ENCODE data around the gene MOCS2. TPM values are rescaled to one million over a fixed set of nuclear protein-coding genes. Genes with fewer than 3 reads are reported as not detected.
"Not testable (repeated sequence)": the region's sequence is repeated elsewhere in the genome, so short reads cannot be mapped to it uniquely, and the experiment has no call there.

Gene MOCS2
- total RNA-seq, 2 donors from 2014 or later, result 44.2 to 45.5 TPM

GRCh38 chr5:53116597-53116996, 7.0 kb upstream of the MOCS2 start:
- DNase-seq (ENCODE audit: low spot score) (no peak), ATAC-seq (ENCODE audit: insufficient number of reproducible peaks, low FRiP score, low read depth) (no peak)
- no peaks in the 10 kb centered on the region for H3K36me3 ChIP-seq
- H3K9me3 ChIP-seq, result no peaks in the 10 kb centered on the region
- H3K27me3 ChIP-seq (replicated peaks; ENCODE audit: insufficient read depth), result no peaks in the 10 kb centered on the region
- H3K4me1 ChIP-seq (ENCODE audit: control insufficient read depth in 1 of 2, low read depth in 2 of 2), result no peaks in the 10 kb centered on the region
- H3K4me3 ChIP-seq, result no peak overlapping the region
- no peak overlapping the region for H3K27ac ChIP-seq
- no peak for TF ChIP-seq CTCF (IDR thresholded peaks at IDR 0.05)

- no peaks in the 10 kb centered on the region for H3K9me3 ChIP-seq
- no peak for TF ChIP-seq CTCF (IDR thresholded peaks at IDR 0.05)
- no peaks in the 10 kb centered on the region for H3K36me3 ChIP-seq
- no peak overlapping the region for H3K4me3 ChIP-seq
- no peaks in the 10 kb centered on the region for H3K27me3 ChIP-seq (replicated peaks; ENCODE audit: insufficient read depth)
- ATAC-seq (ENCODE audit: insufficient number of reproducible peaks, low FRiP score, low read depth), result no peak
- H3K27ac ChIP-seq, result no peak overlapping the region
- peaks cover 5 to 7% of the 10 kb centered on the region in 2 donors for H3K4me1 ChIP-seq (ENCODE audit: control insufficient read depth in 1 of 2, low read depth in 2 of 2)
- no peak for DNase-seq (ENCODE audit: low spot score)
Observed at GRCh38 chr5:53114988-53115387, 5.4 kb upstream of the MOCS2 start.

- DNase-seq (ENCODE audit: low spot score) (no peak), ATAC-seq (ENCODE audit: insufficient number of reproducible peaks, low FRiP score, low read depth) (no peak)
- peaks cover 5 to 8% of the 10 kb centered on the region in 2 donors for H3K4me1 ChIP-seq (ENCODE audit: control insufficient read depth in 1 of 2, low read depth in 2 of 2)
- TF ChIP-seq CTCF (IDR thresholded peaks at IDR 0.05), result no peak
- H3K36me3 ChIP-seq, result no peaks in the 10 kb centered on the region
- no peaks in the 10 kb centered on the region for H3K27me3 ChIP-seq (replicated peaks; ENCODE audit: insufficient read depth)
- no peak overlapping the region for H3K27ac ChIP-seq
- H3K9me3 ChIP-seq, result no peaks in the 10 kb centered on the region
- no peak overlapping the region for H3K4me3 ChIP-seq
Observed at GRCh38 chr5:53113947-53114346, 4.4 kb upstream of the MOCS2 start.

- ATAC-seq (ENCODE audit: insufficient number of reproducible peaks, low FRiP score, low read depth), result no peak
Observed at GRCh38 chr5:53112909-53113308, 3.4 kb upstream of the MOCS2 start.

GRCh38 chr5:53112307-53112706, 2.8 kb upstream of the MOCS2 start:
- H3K36me3 ChIP-seq; H3K27me3 ChIP-seq (replicated peaks; ENCODE audit: insufficient read depth); H3K4me3 ChIP-seq; DNase-seq (ENCODE audit: low spot score); ATAC-seq (ENCODE audit: insufficient number of reproducible peaks, low FRiP score, low read depth); H3K27ac ChIP-seq; H3K9me3 ChIP-seq: not testable (repeated sequence)
- H3K4me1 ChIP-seq (ENCODE audit: control insufficient read depth in 1 of 2, low read depth in 2 of 2), result peaks cover 9 to 24% of the 10 kb centered on the region in 2 donors

More at GRCh38 chr5:53112909-53113308, 3.4 kb upstream of the MOCS2 start:
- H3K4me1 ChIP-seq (ENCODE audit: control insufficient read depth in 1 of 2, low read depth in 2 of 2), result peaks cover 9 to 18% of the 10 kb centered on the region in 2 donors
- TF ChIP-seq CTCF (IDR thresholded peaks at IDR 0.05), result no peak
- no peak for DNase-seq (ENCODE audit: low spot score)
- H3K27me3 ChIP-seq (replicated peaks; ENCODE audit: insufficient read depth), result no peaks in the 10 kb centered on the region
- no peak overlapping the region for H3K27ac ChIP-seq
- H3K36me3 ChIP-seq, result no peaks in the 10 kb centered on the region
- H3K4me3 ChIP-seq, result no peak overlapping the region
- no peaks in the 10 kb centered on the region for H3K9me3 ChIP-seq

GRCh38 chr5:53111139-53111538, 1.6 kb upstream of the MOCS2 start:
- H3K36me3 ChIP-seq, result no peaks in the 10 kb centered on the region
- no peaks in the 10 kb centered on the region for H3K9me3 ChIP-seq
- no peak overlapping the region for H3K27ac ChIP-seq
- DNase-seq (ENCODE audit: low spot score) (no peak), ATAC-seq (ENCODE audit: insufficient number of reproducible peaks, low FRiP score, low read depth) (no peak)
- no peaks in the 10 kb centered on the region for H3K27me3 ChIP-seq (replicated peaks; ENCODE audit: insufficient read depth)
- no peak for TF ChIP-seq CTCF (IDR thresholded peaks at IDR 0.05)
- no peak overlapping the region for H3K4me3 ChIP-seq
- H3K4me1 ChIP-seq (ENCODE audit: control insufficient read depth in 1 of 2, low read depth in 2 of 2), result peaks cover 12 to 26% of the 10 kb centered on the region in 2 donors
